Measurements from ENCODE around the gene EEFSEC. TPM values are rescaled to one million over a fixed set of nuclear protein-coding genes. Genes with fewer than 3 reads are reported as not detected.

EEFSEC gene
- total RNA-seq, 2 experiments from 2014 or later, result 17.7 to 25.3 TPM

DNA sequence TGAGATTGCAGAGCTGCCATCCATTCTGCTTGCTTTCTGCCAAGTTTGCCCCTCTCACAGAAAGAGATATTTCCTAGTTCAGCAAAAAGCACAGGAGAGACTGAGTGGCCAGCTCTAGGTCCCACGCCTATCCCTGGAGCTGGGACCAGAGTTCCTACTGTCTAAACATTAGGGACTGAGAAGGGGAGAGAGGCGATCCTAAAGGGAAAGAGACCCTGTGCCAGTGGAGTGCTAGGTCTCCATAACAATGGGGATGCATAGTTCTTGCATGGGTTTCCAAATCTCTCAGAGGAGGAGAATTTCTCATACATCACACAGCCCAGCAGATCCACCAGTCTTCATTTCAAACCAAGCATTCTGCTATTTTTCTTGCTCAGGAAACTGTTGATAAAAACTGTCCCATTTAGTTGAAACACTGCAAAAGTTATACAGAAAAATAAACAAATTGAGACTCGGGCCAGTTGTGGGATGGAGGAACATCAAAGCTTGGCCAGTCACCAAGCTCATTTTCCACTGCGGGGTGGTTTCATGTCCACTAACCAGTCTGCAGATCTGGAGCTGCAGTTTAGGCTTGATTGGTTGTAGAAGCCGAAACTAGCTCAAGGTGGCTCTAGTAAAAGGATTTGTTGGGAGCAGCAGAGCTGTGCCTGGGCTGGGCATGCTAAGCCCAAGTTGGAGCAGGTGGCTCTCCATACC, 62.7 kb downstream of the EEFSEC start:
- intact Hi-C loops (cut with micrococcal nuclease; ENCODE audit: unreplicated experiment), result no loop called here
- H3K4me3 ChIP-seq (ENCODE audit: low read depth, low read length, poor library complexity, severe bottlenecking), result no peak overlapping the region
- no peaks in the 10 kb centered on the region for H3K9me2 ChIP-seq (ENCODE audit: insufficient read depth, low read length)
- H3K27ac ChIP-seq (ENCODE audit: low read depth, low read length, poor library complexity, severe bottlenecking), result no peak overlapping the region
- TF ChIP-seq, protein P1, sequence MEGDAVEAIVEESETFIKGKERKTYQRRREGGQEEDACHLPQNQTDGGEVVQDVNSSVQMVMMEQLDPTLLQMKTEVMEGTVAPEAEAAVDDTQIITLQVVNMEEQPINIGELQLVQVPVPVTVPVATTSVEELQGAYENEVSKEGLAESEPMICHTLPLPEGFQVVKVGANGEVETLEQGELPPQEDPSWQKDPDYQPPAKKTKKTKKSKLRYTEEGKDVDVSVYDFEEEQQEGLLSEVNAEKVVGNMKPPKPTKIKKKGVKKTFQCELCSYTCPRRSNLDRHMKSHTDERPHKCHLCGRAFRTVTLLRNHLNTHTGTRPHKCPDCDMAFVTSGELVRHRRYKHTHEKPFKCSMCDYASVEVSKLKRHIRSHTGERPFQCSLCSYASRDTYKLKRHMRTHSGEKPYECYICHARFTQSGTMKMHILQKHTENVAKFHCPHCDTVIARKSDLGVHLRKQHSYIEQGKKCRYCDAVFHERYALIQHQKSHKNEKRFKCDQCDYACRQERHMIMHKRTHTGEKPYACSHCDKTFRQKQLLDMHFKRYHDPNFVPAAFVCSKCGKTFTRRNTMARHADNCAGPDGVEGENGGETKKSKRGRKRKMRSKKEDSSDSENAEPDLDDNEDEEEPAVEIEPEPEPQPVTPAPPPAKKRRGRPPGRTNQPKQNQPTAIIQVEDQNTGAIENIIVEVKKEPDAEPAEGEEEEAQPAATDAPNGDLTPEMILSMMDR (conservative IDR thresholded peaks at IDR 0.05; ENCODE audit: low read length), result no peak
- no peak for TF ChIP-seq EZH2phosphoT487 (IDR thresholded peaks at IDR 0.05; ENCODE audit: borderline replicate concordance, low read depth, low read length)
- ChIA-PET POLR2A (no interaction called here), CTCF (ENCODE audit: unreplicated experiment) (no interaction called here)
- no peaks in the 10 kb centered on the region for H4K20me1 ChIP-seq (ENCODE audit: insufficient read depth, low read length)
- no peak overlapping the region for H2AFZ ChIP-seq (ENCODE audit: low read length)
- no peak overlapping the region for H3K4me2 ChIP-seq (ENCODE audit: low read length)
- no peak for DNase-seq (ENCODE audit: low spot score)
- no peaks in the 10 kb centered on the region for H3K36me3 ChIP-seq (ENCODE audit: insufficient read depth, low read length)
- no peaks in the 10 kb centered on the region for H3K79me2 ChIP-seq (ENCODE audit: insufficient read depth, low read depth, low read length)
- H3K4me1 ChIP-seq (ENCODE audit: insufficient read depth, low read length, poor library complexity, severe bottlenecking), result peaks cover 8% of the 10 kb centered on the region
- BruUV-seq (replicated peaks), result no TSS peak
- H3K9me3 ChIP-seq (ENCODE audit: low read length), result no peaks in the 10 kb centered on the region

DNA sequence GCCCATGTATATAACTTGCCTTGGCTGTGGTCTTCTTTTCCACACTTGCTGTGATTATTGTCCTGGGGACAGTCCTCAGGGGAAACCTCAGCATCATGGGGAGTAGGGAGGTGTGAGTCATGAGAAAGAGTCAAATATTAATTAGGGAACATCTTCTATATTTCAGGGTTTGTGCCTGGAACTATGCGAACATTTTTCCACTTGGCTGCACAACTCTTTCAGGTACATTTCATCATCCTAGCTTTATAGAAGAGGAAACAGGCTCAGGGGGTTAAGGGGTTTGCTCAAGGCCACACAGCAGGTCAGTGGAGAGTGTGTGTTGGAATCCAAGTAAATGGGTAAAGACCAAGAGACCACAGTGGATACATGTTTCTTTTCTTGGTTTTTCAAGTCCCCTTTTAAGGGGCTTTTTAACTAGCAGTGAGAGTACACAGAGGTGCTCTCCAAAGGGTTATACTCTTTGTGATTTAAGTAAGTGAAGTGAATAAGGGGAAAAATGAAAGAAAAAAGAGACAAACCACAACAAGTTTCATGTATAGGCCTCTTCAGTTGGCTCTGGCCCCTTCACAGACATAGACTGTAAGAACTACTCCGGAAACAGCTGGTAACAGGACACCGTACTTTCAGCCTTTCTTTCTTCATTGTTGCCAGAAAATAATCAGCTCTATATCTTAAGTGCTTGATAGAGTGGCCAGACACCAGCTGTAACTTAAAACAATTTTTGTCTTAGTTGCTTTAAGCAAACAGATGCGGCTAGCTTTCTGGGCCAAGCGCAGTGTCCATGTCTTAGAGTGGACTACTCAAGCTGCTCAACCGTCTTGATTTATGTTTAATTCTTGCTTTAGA, 64.6 kb downstream of the EEFSEC start:
- H3K4me3 ChIP-seq (ENCODE audit: low read depth, low read length, poor library complexity, severe bottlenecking), result no peak overlapping the region
- H3K79me2 ChIP-seq (ENCODE audit: insufficient read depth, low read depth, low read length), result no peaks in the 10 kb centered on the region
- H4K20me1 ChIP-seq (ENCODE audit: insufficient read depth, low read length), result no peaks in the 10 kb centered on the region
- BruUV-seq (replicated peaks), result no TSS peak
- intact Hi-C loops (cut with micrococcal nuclease; ENCODE audit: unreplicated experiment), result no loop called here
- peak; percentile 55 for DNase-seq (ENCODE audit: low spot score)
- ChIA-PET POLR2A (interaction anchor here (1.3 kb wide), 1 partner anchor 32 kb away, joined by 3 read pairs; no protein-coding TSS in a partner anchor), CTCF (ENCODE audit: unreplicated experiment) (no interaction called here)
- H3K4me2 ChIP-seq (ENCODE audit: low read length), result no peak overlapping the region
- H3K27ac ChIP-seq (ENCODE audit: low read depth, low read length, poor library complexity, severe bottlenecking), result no peak overlapping the region
- TF ChIP-seq, protein P1 (conservative IDR thresholded peaks at IDR 0.05; ENCODE audit: low read length), result no peak
- TF ChIP-seq EZH2phosphoT487 (IDR thresholded peaks at IDR 0.05; ENCODE audit: borderline replicate concordance, low read depth, low read length), result no peak
- peaks cover 8% of the 10 kb centered on the region for H3K9me3 ChIP-seq (ENCODE audit: low read length)
- H3K36me3 ChIP-seq (ENCODE audit: insufficient read depth, low read length), result peaks cover 8% of the 10 kb centered on the region; the same call in 1 of the 2 replicates
- H3K9me2 ChIP-seq (ENCODE audit: insufficient read depth, low read length), result no peaks in the 10 kb centered on the region
- no peak overlapping the region for H2AFZ ChIP-seq (ENCODE audit: low read length)
- peaks cover 8% of the 10 kb centered on the region for H3K4me1 ChIP-seq (ENCODE audit: insufficient read depth, low read length, poor library complexity, severe bottlenecking)

All from OCI-LY7 (cell line).